Cardiac muscle cell (in vitro differentiated cells and primary cell): ENCODE measurements around the gene TTYH2. TPM values are rescaled to one million over a fixed set of nuclear protein-coding genes. Genes with fewer than 3 reads are reported as not detected.
"Not testable (repeated sequence)": the region's sequence is repeated elsewhere in the genome, so short reads cannot be mapped to it uniquely, and the experiment has no call there.

Experiments
- DNase-seq, 2 donors: peaks; one replicate each; pipeline versions ENCODE4 v3.0.0 to v3.0.0-alpha.2; 2010 to 2017; ENCODE audit warnings: low read depth in 1 of 2, low spot score in 1 of 2
- H3K27ac ChIP-seq: fragments of 200-600 bp; sonication (generic); 2 replicates; pipeline ENCODE4 v1.5.1; 2016
- H3K27me3 ChIP-seq: fragments of 200-600 bp; sonication (generic); 2 replicates; pipeline ENCODE4 v1.6.0; 2016; ENCODE audit warnings: control low read depth
- H3K36me3 ChIP-seq: fragments of 200-600 bp; sonication (generic); 2 replicates; pipeline ENCODE4 v1.5.1; 2016; ENCODE audit warnings: control low read depth
- H3K4me1 ChIP-seq: fragments of 200-600 bp; sonication (generic); 2 replicates; pipeline ENCODE4 v1.8.1; 2017; ENCODE audit warnings: low read depth, mild to moderate bottlenecking, mixed run types
- H3K4me3 ChIP-seq: fragments of 200-600 bp; sonication (generic); 2 replicates; pipeline ENCODE4 v1.5.1; 2016; ENCODE audit warnings: mild to moderate bottlenecking
- H3K9me3 ChIP-seq: fragments of 200-600 bp; sonication (generic); 2 replicates; pipeline ENCODE4 v1.5.1; 2017; ENCODE audit warnings: low read depth, mild to moderate bottlenecking, control low read depth
- CTCF ChIP-seq: IDR thresholded peaks from 2 replicates; pipeline ENCODE4 v1.5.1; 2012; ENCODE audit warnings: low read depth, mild to moderate bottlenecking, low read length
- polyA plus RNA-seq: library from polyadenylated mRNA; unstranded; fragments of >200 nt; fragmentation: Nextera tagmentation; extraction: Ambion mirVana; gene quantifications from 2 replicates; pipeline ENCODE4 v1.2.1, GENCODE V29; 2016
- total RNA-seq: library from RNA; depleted of rRNA; stranded (reverse); fragments of >200 nt; gene quantifications from 2 replicates; pipeline ENCODE4 v1.2.3, GENCODE V29; 2016

TTYH2 gene
- total and polyA plus RNA-seq, 2 experiments from 2014 or later, result 7.8 to 7.9 TPM

GRCh38 chr17:74281799-74282198 is 68.4 kb downstream of the TTYH2 start:
- no peak for TF ChIP-seq CTCF

GRCh38 chr17:74282274-74282586 is 68.9 kb downstream of the TTYH2 start:
- H3K27me3 ChIP-seq, H3K36me3 ChIP-seq, H3K27ac ChIP-seq, H3K9me3 ChIP-seq, H3K4me3 ChIP-seq, DNase-seq, H3K4me1 ChIP-seq: not testable (repeated sequence)

More at GRCh38 chr17:74281799-74282198, 68.4 kb downstream of the TTYH2 start:
- no peak overlapping the region for H3K27ac ChIP-seq
- H3K9me3 ChIP-seq, result no peaks in the 10 kb centered on the region
- no peak for DNase-seq
- no peaks in the 10 kb centered on the region for H3K27me3 ChIP-seq
- H3K4me3 ChIP-seq, result no peak overlapping the region
- H3K4me1 ChIP-seq, result peaks cover under 1% of the 10 kb centered on the region
- no peaks in the 10 kb centered on the region for H3K36me3 ChIP-seq

GRCh38 chr17:74282587-74283370 is 69.4 kb downstream of the TTYH2 start:
- H3K4me1 ChIP-seq, result no peaks in the 10 kb centered on the region
- no peaks in the 10 kb centered on the region for H3K36me3 ChIP-seq
- H3K9me3 ChIP-seq, result no peaks in the 10 kb centered on the region
- no peak overlapping the region for H3K4me3 ChIP-seq
- no peak for TF ChIP-seq CTCF
- H3K27ac ChIP-seq, result no peak overlapping the region
- H3K27me3 ChIP-seq, result no peaks in the 10 kb centered on the region
- DNase-seq, result no peak

GRCh38 chr17:74283371-74283673 is 70.0 kb downstream of the TTYH2 start:
- Histone ChIP-seq H3K27ac (no peak overlapping the region), H3K27me3 (no peaks in the 10 kb centered on the region), H3K36me3 (no peaks in the 10 kb centered on the region), H3K4me1 (no peaks in the 10 kb centered on the region), H3K4me3 (no peak overlapping the region), H3K9me3 (no peaks in the 10 kb centered on the region)
- no peak for DNase-seq
- TF ChIP-seq CTCF, result no peak

- TF ChIP-seq CTCF, result no peak
- no peak overlapping the region for H3K4me3 ChIP-seq
- no peaks in the 10 kb centered on the region for H3K36me3 ChIP-seq
- no peaks in the 10 kb centered on the region for H3K27me3 ChIP-seq
- DNase-seq, result no peak
- no peak overlapping the region for H3K27ac ChIP-seq
- H3K4me1 ChIP-seq, result no peaks in the 10 kb centered on the region
- no peaks in the 10 kb centered on the region for H3K9me3 ChIP-seq
Measured at GRCh38 chr17:74287031-74287602, 73.7 kb downstream of the TTYH2 start.

- Histone ChIP-seq H3K27me3 (no peaks in the 10 kb centered on the region), H3K27ac (no peak overlapping the region), H3K4me1 (no peaks in the 10 kb centered on the region), H3K9me3 (no peaks in the 10 kb centered on the region), H3K36me3 (no peaks in the 10 kb centered on the region), H3K4me3 (no peak overlapping the region)
- DNase-seq, result no peak
- TF ChIP-seq CTCF, result no peak
Measured at GRCh38 chr17:74288785-74289184, 75.4 kb downstream of the TTYH2 start.
